ENCODE data around the gene LELP1. TPM values are rescaled to one million over a fixed set of nuclear protein-coding genes. Genes with fewer than 3 reads are reported as not detected.

LELP1 gene
- total and polyA plus RNA-seq, 2 of the 8 experiments (the other 6 are each of a cell fraction or from before 2014, with no cell fraction given) = not detected

GRCh38 chr1:153212201-153212600 is 9.0 kb downstream of the LELP1 start:
- no peak overlapping the region for H4K8ac ChIP-seq (ENCODE audit: extremely low read depth, insufficient read depth, low read length)
- no peak overlapping the region for H3K18ac ChIP-seq (ENCODE audit: extremely low read depth, low read length)
- H3K14ac ChIP-seq (ENCODE audit: insufficient read length) = no peak overlapping the region
- no peak overlapping the region for H3K4me3 ChIP-seq (ENCODE audit: extremely low read depth in 1 of 4, insufficient read depth in 2 of 4, low read depth in 3 of 4, low read length in 4 of 4)
- no peak overlapping the region for H2BK120ac ChIP-seq (replicated peaks; ENCODE audit: low read depth, low read length)
- CTCF ChIA-PET (ENCODE audit: partially characterized antibody) = interaction anchor here (0.7 to 1.6 kb wide), 6 partner anchors 8 to 181 kb away, joined by 3 to 4 read pairs (median 3); no protein-coding TSS in a partner anchor
- peaks cover 0 to 4% of the 10 kb centered on the region in 2 experiments; a peak in 1 of 4 replicates for H3K9me3 ChIP-seq (ENCODE audit: insufficient read depth in 2 of 2, low read depth in 1 of 2, low read length in 1 of 2)
- no peak overlapping the region for H2AK5ac ChIP-seq (ENCODE audit: low read depth, low read length)
- peaks cover 0 to 3% (median 0%) of the 10 kb centered on the region in 4 experiments; a peak in 1 of 7 replicates for H3K4me1 ChIP-seq (replicated peaks in 1 of 4; ENCODE audit: control insufficient read depth in 3 of 4, insufficient read depth in 4 of 4, low read length in 3 of 4)
- FAIRE-seq = no peak
- H3K9ac ChIP-seq (replicated peaks in 1 of 4; ENCODE audit: extremely low read depth in 1 of 4, low read depth in 3 of 4, low read length in 3 of 4) = no peak overlapping the region
- H4K5ac ChIP-seq (ENCODE audit: insufficient read length, low read depth, low read length) = no peak overlapping the region
- no peaks in the 10 kb centered on the region for H4K20me1 ChIP-seq (replicated peaks in 1 of 2; ENCODE audit: control insufficient read depth in 1 of 2, insufficient read depth in 2 of 2, low read length in 2 of 2)
- H3K4me2 ChIP-seq (ENCODE audit: insufficient read depth in 1 of 2, low read depth in 2 of 2, low read length in 2 of 2) = no peak overlapping the region
- H3K79me2 ChIP-seq (ENCODE audit: control insufficient read depth in 1 of 2, insufficient read depth in 2 of 2, low read length in 2 of 2) = no peaks in the 10 kb centered on the region
- no peaks in the 10 kb centered on the region for H3K27me3 ChIP-seq (replicated peaks in 1 of 4; ENCODE audit: control insufficient read depth in 3 of 4, extremely low read depth in 1 of 4, insufficient read depth in 3 of 4, low read length in 3 of 4)
- H2AFZ ChIP-seq (ENCODE audit: low read length) = no peak overlapping the region
- H2BK15ac ChIP-seq (ENCODE audit: low read length) = no peak overlapping the region
- H3K23me2 ChIP-seq (ENCODE audit: low read depth, low read length) = no peaks in the 10 kb centered on the region
- TF ChIP-seq SP2 (IDR thresholded peaks at IDR 0.05; ENCODE audit: low read length) (no peak), EGR1 (IDR thresholded peaks at IDR 0.05; ENCODE audit: borderline replicate concordance, low read depth, low read length) (no peak), PHF8 (conservative IDR thresholded peaks at IDR 0.05; ENCODE audit: low read depth, low read length) (no peak), BACH1 (IDR thresholded peaks at IDR 0.05; ENCODE audit: low read length) (no peak), EZH2 (IDR thresholded peaks at IDR 0.05; ENCODE audit: low read depth, low read length, severe bottlenecking) (no peak), GTF2F1 (IDR thresholded peaks at IDR 0.05; ENCODE audit: borderline replicate concordance, low read depth, low read length) (no peak), JUND (IDR thresholded peaks at IDR 0.05; ENCODE audit: low read length) (no peak), TEAD4 (IDR thresholded peaks at IDR 0.05; ENCODE audit: low read depth, low read length) (no peak), KDM5A (IDR thresholded peaks at IDR 0.05; ENCODE audit: low read length) (no peak), SIX5 (IDR thresholded peaks at IDR 0.05; ENCODE audit: low read depth, low read length) (no peak)
- no peak overlapping the region for H3K27ac ChIP-seq (ENCODE audit: low read depth, low read length)
- no peak overlapping the region for H3K56ac ChIP-seq (replicated peaks; ENCODE audit: insufficient read length, low read depth, low read length)
- POLR2A ChIA-PET (ENCODE audit: partially characterized antibody) = no interaction called here
- no peaks in the 10 kb centered on the region for H3K79me1 ChIP-seq (ENCODE audit: low read depth, low read length)
- no peak overlapping the region for H4K91ac ChIP-seq (replicated peaks; ENCODE audit: insufficient read length, low read length)
- H2BK5ac ChIP-seq (ENCODE audit: low read depth, low read length) = no peak overlapping the region
- no peak overlapping the region for H3K4ac ChIP-seq (replicated peaks; ENCODE audit: insufficient read length, low read depth, low read length)
- no peaks in the 10 kb centered on the region for H3K36me3 ChIP-seq (ENCODE audit: control insufficient read depth in 2 of 4, insufficient read depth in 4 of 4, low read length in 3 of 4)
- no peak overlapping the region for H3K23ac ChIP-seq (ENCODE audit: insufficient read length)
- no peak overlapping the region for H2BK20ac ChIP-seq (ENCODE audit: low read length)
- 88% methylated on average over 5 of the region's 5 CpGs; no CpG with 5 or more reads in 1 of the 2 experiments for WGBS, 2 experiments (ENCODE audit: extremely low coverage in 1 of 2, insufficient coverage in 1 of 2, insufficient read length in 1 of 2, insufficient replicate concordance in 2 of 2, low coverage in 1 of 2, low lambda C conversion rate in 2 of 2, missing lambda C conversion rate in 1 of 2)
- no peak for DNase-seq (ENCODE audit: low read depth in 1 of 2, low spot score in 2 of 2)
- H2BK12ac ChIP-seq (ENCODE audit: low read depth, low read length) = no peak overlapping the region

All from H1 (cell line).